GM12878 (cell line): ENCODE results near the gene ECI1. TPM values are rescaled to one million over a fixed set of nuclear protein-coding genes. Genes with fewer than 3 reads are reported as not detected.

Experiments used
- ATAC-seq: fragments of 200-7000 bp; cut with Tn5 transposase; 3 replicates; pipeline ENCODE4 v1.9.1; 2020; ENCODE audit warnings: mild to moderate bottlenecking, moderate library complexity
- BruUV-seq: library from RNA; stranded (reverse); fragments of 400-500 nt; replicated peaks from 2 replicates; lab custom pipeline; 2021; lab: Mats Ljungman, UMichigan
- CTCF ChIA-PET: fragments of 300-600 bp; sonication (Branson Sonifier 250); formaldehyde crosslinking; extraction: SDS; loops from one replicate; lab custom pipeline; 2021; ENCODE audit warnings: inconsistent platforms; lab: Yijun Ruan, JAX
- POLR2A ChIA-PET: fragments of 350-600 bp; formaldehyde crosslinking; extraction: SDS; loops from one replicate; lab custom pipeline; 2021; ENCODE audit warnings: inconsistent platforms; lab: Charles Lee
- RAD21 ChIA-PET: fragments of 300-600 bp; sonication (Branson Sonifier 250); formaldehyde crosslinking; loops from one replicate; lab custom pipeline; 2023; ENCODE audit warnings: antibody characterized with exemption; ENCODE audit not compliant: unreplicated experiment; lab: Charles Lee
- SMC1A ChIA-PET: fragments of 300-600 bp; sonication (Branson Sonifier 250); formaldehyde crosslinking; loops from one replicate; lab custom pipeline; 2023; ENCODE audit not compliant: unreplicated experiment, uncharacterized antibody; lab: Charles Lee
- DNase-seq: peaks from one replicate; pipeline ENCODE4 v3.0.0-alpha.2; 2011; ENCODE audit warnings: low read depth, low spot score
- FAIRE-seq: peaks from 3 replicates; lab custom pipeline; 2011; peaks lifted over from hg19 to GRCh38; lab: Jason Lieb, UNC
- H2AFZ ChIP-seq: 2 replicates; pipeline ENCODE4 v1.6.0; 2011; ENCODE audit warnings: low read depth, low read length, control low read depth; ENCODE audit not compliant: control insufficient read depth
- H3K27ac ChIP-seq: 2 replicates; pipeline ENCODE4 v1.5.1; 2011; ENCODE audit warnings: control low read depth; ENCODE audit not compliant: control insufficient read depth, insufficient read depth
- H3K27me3 ChIP-seq, 2 experiments: replicated peaks in 1 of 2; 2 replicates each; pipeline versions ENCODE4 v1.6.0 to v1.6.1; 2011; ENCODE audit warnings: low read length in 1 of 2; ENCODE audit not compliant: control insufficient read depth in 2 of 2, insufficient read depth in 2 of 2
- H3K36me3 ChIP-seq, 2 experiments: 2 replicates each; pipeline ENCODE4 v1.5.1; 2011; ENCODE audit warnings: low read length in 1 of 2; ENCODE audit not compliant: control insufficient read depth in 2 of 2, insufficient read depth in 2 of 2
- H3K4me1 ChIP-seq: 2 replicates; pipeline ENCODE4 v1.6.1; 2011; ENCODE audit warnings: mild to moderate bottlenecking, low read length, moderate library complexity, mixed read lengths; ENCODE audit not compliant: control insufficient read depth, insufficient read depth
- H3K4me2 ChIP-seq: 2 replicates; pipeline ENCODE4 v1.6.0; 2011; ENCODE audit warnings: control low read depth; ENCODE audit not compliant: control insufficient read depth, insufficient read depth
- H3K4me3 ChIP-seq: fragments of 200-600 bp; sonication (generic); 2 replicates; pipeline ENCODE4 v1.5.1; 2016
- H3K79me2 ChIP-seq: 2 replicates; pipeline ENCODE4 v1.6.0; 2011; ENCODE audit warnings: low read length; ENCODE audit not compliant: control insufficient read depth, insufficient read depth
- H3K9ac ChIP-seq: 2 replicates; pipeline ENCODE4 v1.8.0; 2011; ENCODE audit warnings: low read length, control low read depth, mixed read lengths; ENCODE audit not compliant: control insufficient read depth, insufficient read depth
- H3K9me3 ChIP-seq: replicated peaks from 3 replicates; pipeline ENCODE4 v1.5.1; 2011; ENCODE audit warnings: mild to moderate bottlenecking, low read length; ENCODE audit not compliant: control insufficient read depth, insufficient read depth
- H4K20me1 ChIP-seq: 2 replicates; pipeline ENCODE4 v1.6.0; 2011; ENCODE audit not compliant: control insufficient read depth, insufficient read depth
- ATF2 ChIP-seq: IDR thresholded peaks from 2 replicates; pipeline ENCODE4 v1.6.1; 2012; ENCODE audit warnings: low read length, inconsistent platforms
- ATF3 ChIP-seq: IDR thresholded peaks from 2 replicates; pipeline ENCODE4 v1.6.1; 2011; ENCODE audit warnings: low read depth, mild to moderate bottlenecking, low read length, moderate library complexity, borderline replicate concordance; ENCODE audit errors: extremely low read depth
- GATAD2B ChIP-seq: fragments of 450-650 bp; conservative IDR thresholded peaks from 2 replicates; pipeline ENCODE4 v1.6.1; 2017; ENCODE audit warnings: low read depth, mild to moderate bottlenecking, moderate library complexity
- KDM1A ChIP-seq: fragments of 200-600 bp; sonication (generic); IDR thresholded peaks from 2 replicates; pipeline ENCODE4 v1.6.1; 2016; ENCODE audit warnings: borderline replicate concordance
- MEF2A ChIP-seq: IDR thresholded peaks from 2 replicates; pipeline ENCODE4 v1.6.1; 2011; ENCODE audit warnings: low read depth, mild to moderate bottlenecking, low read length, moderate library complexity; ENCODE audit not compliant: insufficient read depth
- MEF2B ChIP-seq: fragments of 450-650 bp; IDR thresholded peaks from 2 replicates; pipeline ENCODE4 v1.6.1; 2018; ENCODE audit warnings: mild to moderate bottlenecking, moderate library complexity; ENCODE audit not compliant: partially characterized antibody, poor library complexity, severe bottlenecking
- MLLT1 ChIP-seq: fragments of 450-650 bp; IDR thresholded peaks from 2 replicates; pipeline ENCODE4 v1.6.1; 2016; ENCODE audit warnings: mild to moderate bottlenecking
- NFYB ChIP-seq: IDR thresholded peaks from 2 replicates; pipeline ENCODE4 v1.6.1; 2011; ENCODE audit warnings: low read depth, mild to moderate bottlenecking, low read length, improper control_type of control experiment, moderate library complexity; ENCODE audit not compliant: insufficient read depth
- NR2C1 ChIP-seq: fragments of 450-650 bp; IDR thresholded peaks from 2 replicates; pipeline ENCODE4 v1.6.1; 2017; ENCODE audit warnings: antibody characterized with exemption, mild to moderate bottlenecking, moderate library complexity
- RCOR1 ChIP-seq: conservative IDR thresholded peaks from 2 replicates; pipeline ENCODE4 v1.6.1; 2012; ENCODE audit warnings: low read depth, low read length, improper control_type of control experiment
- SMAD1 ChIP-seq: fragments of 450-650 bp; IDR thresholded peaks from 2 replicates; pipeline ENCODE4 v1.6.1; 2018; ENCODE audit warnings: mild to moderate bottlenecking, low read depth; ENCODE audit not compliant: partially characterized antibody
- SP1 ChIP-seq: IDR thresholded peaks from one replicate; pipeline ENCODE4 v1.6.1; 2011; ENCODE audit warnings: low read depth, low read length
- TARDBP ChIP-seq: IDR thresholded peaks from 2 replicates; pipeline ENCODE4 v1.6.1; 2016; ENCODE audit warnings: borderline replicate concordance
- TCF7 ChIP-seq: IDR thresholded peaks from 2 replicates; pipeline ENCODE4 v1.6.1; 2014; ENCODE audit warnings: antibody characterized with exemption, borderline replicate concordance
- USF1 ChIP-seq: IDR thresholded peaks from 2 replicates; pipeline ENCODE4 v1.6.1; 2011; ENCODE audit warnings: borderline replicate concordance, low read depth, mild to moderate bottlenecking, moderate library complexity, mixed read lengths, low read length; ENCODE audit not compliant: insufficient read depth; ENCODE audit errors: extremely low read length
- ZZZ3 ChIP-seq: IDR thresholded peaks from 2 replicates; pipeline ENCODE4 v1.6.1; 2011; ENCODE audit warnings: low read depth; ENCODE audit not compliant: control insufficient read depth, insufficient read length
- WGBS: methylation state at CpG from one replicate; pipeline ENCODE4 v1.1.6; 2016; ENCODE audit warnings: low lambda C conversion rate; ENCODE audit not compliant: insufficient replicate concordance, insufficient coverage; ENCODE audit errors: missing lambda C conversion rate; 5-methylcytosine and 5-hydroxymethylcytosine counted together
- in situ Hi-C: fragments of 300-500 bp; cut with MboI; formaldehyde crosslinking; loops from 9 replicates; pipeline ENCODE4 v1.14.3; 2018; ENCODE audit warnings: mixed read lengths
- intact Hi-C: fragments of 100-400 bp; cut with micrococcal nuclease; formaldehyde crosslinking; loops from one replicate; pipeline ENCODE4 v1.14.2; 2022; ENCODE audit not compliant: unreplicated experiment
- polyA plus RNA-seq, 11 experiments: library from polyadenylated mRNA; depleted of rRNA in 4 of 11; unstranded in 6 of 11; stranded (reverse) in 5 of 11; fragments of >200 nt; fragmentation: Nextera tagmentation in 4 of 11; fragmentation: Illumina TruSeq in 1 of 11; extraction: Ambion mirVana in 4 of 11; extraction: Trizol in 1 of 11; gene quantifications; 1 replicate in 1 of 11; 2 replicates in 10 of 11; pipeline versions ENCODE4 v1.2.1 to v1.2.3, GENCODE V29; 2011 to 2016; ENCODE audit warnings: inconsistent platforms in 2 of 11, missing spikeins in 2 of 11, low read depth in 1 of 11
- total RNA-seq, 4 experiments: library from RNA; depleted of rRNA in 3 of 4; stranded (reverse); fragments of >200 nt in 3 of 4; fragmentation: Illumina TruSeq in 1 of 4; extraction: Trizol in 1 of 4; gene quantifications; 2 replicates each; pipeline versions ENCODE4 v1.2.1 to v1.2.3, GENCODE V29; 2013 to 2021

Gene ECI1
- total and polyA plus RNA-seq, 10 of the 15 experiments (the other 5 are each of a cell fraction or from before 2014, with no cell fraction given) = 2.2 to 82.1 (median 24.8) TPM

- Histone ChIP-seq H3K27me3 (no peaks in the 10 kb centered on the region; a peak in 1 of 4 replicates), H3K36me3 (no peaks in the 10 kb centered on the region), H3K79me2 (no peaks in the 10 kb centered on the region), H3K9me3 (no peaks in the 10 kb centered on the region), H3K4me2 (no peak overlapping the region), H4K20me1 (no peaks in the 10 kb centered on the region), H2AFZ (no peak overlapping the region), H3K4me3 (no peak overlapping the region), H3K9ac (no peak overlapping the region), H3K4me1 (no peaks in the 10 kb centered on the region), H3K27ac (no peak overlapping the region)
- DNase-seq (no peak), FAIRE-seq (no peak), ATAC-seq (no peak)
- CTCF ChIA-PET = no interaction called here
- RAD21 ChIA-PET = no interaction called here
- no TSS peak for BruUV-seq
- SMC1A ChIA-PET = no interaction called here
- TF ChIP-seq TCF7 (no peak), ATF3 (no peak), ZZZ3 (no peak), RCOR1 (no peak), NR2C1 (no peak), MEF2B (no peak), KDM1A (no peak), ATF2 (no peak), SP1 (no peak), NFYB (no peak), MLLT1 (no peak), MEF2A (no peak), USF1 (no peak), TARDBP (no peak), GATAD2B (no peak), SMAD1 (no peak)
- intact Hi-C loops (no loop called here), in situ Hi-C loops (no loop called here)
- WGBS = 72% methylated on average over 18 of the region's 26 CpGs
- POLR2A ChIA-PET = no interaction called here
Measured at GRCh38 chr16:2282866-2283555, 31.6 kb upstream of the ECI1 start.
